ENCODE results near the gene NUTM2F.
"Not testable (repeated sequence)": the region's sequence is repeated elsewhere in the genome, so short reads cannot be mapped to it uniquely, and the experiment has no call there.

Gene NUTM2F

GRCh38 chr9:94315034-94315984 lies 13.1 kb downstream of the NUTM2F start:
- DNase-seq, result not testable (repeated sequence)

- DNase-seq, result no peak
Observed at GRCh38 chr9:94303321-94303720, 25.1 kb downstream of the NUTM2F start.

GRCh38 chr9:94302426-94302825 lies 26.0 kb downstream of the NUTM2F start:
- no peak for DNase-seq

DNA sequence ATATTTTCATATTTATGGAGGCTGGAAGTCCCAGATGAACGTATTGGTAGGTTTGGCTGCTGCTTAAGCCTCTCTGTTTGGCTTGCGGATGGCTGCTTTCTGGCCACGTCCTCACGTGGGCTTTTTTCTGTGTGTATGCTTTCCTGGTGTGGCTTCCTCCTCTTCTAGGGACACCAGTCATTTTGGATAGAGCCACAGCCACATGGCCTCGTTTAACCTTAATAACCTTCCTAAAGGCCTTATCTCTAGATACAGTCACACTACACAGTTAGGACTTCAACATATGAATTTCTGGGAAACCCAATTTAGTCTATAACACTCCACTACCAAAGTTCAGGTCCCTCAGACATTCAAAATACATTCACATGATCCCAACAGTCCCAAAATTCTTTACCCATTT lies 26.9 kb downstream of the NUTM2F start:
- no peak for DNase-seq

- no peak for DNase-seq
Observed at GRCh38 chr9:94300470-94301301, 27.8 kb downstream of the NUTM2F start.

DNA sequence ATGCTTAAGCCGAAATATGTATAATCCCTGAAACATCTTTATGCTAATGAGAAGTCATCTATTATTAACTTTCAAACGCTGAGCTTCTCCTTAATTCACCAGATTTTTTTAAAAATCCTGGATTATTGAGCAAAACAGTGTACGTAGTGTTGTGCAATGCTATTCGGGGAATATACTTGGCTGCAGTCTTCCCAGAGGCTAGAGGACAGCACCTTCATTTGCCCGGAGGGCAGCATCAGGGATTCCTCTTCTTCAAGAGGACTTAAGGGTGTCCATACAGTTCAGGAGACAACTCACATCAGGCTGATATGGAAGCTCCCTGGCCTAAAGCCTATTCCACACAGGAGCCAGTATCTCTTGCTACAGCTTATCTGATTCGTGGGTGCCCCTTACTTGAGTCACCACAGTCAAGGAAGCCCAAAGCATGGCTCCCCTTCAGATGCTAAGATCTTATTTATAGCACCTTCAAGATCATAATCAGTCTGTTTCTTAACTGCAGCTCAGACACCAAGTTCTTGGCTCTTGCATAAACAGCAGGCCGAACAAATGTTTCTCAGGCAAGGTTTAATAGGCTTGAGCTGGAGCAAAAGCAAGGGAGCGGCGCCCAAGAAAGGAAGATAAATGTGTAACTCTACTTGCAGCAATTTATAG lies 29.4 kb downstream of the NUTM2F start:
- DNase-seq, result no peak

DNA sequence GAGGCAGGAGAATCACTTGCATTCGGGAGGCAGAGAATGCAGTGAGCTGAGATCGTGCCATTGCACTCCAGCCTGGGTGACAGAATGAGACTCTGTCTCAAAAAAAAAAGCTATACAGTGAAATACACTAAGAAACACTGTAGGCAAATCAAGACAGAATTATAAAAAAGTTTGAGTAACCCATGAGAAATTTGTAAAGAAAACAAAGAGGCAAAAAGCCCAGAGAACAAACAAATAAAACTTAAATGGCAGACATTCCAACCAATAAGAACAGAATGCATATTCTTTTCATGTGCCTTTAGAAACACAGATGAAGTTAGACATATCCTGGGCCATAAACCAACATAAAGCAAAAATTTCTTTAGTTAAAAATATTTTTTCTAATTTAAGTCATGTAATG lies 38.8 kb downstream of the NUTM2F start:
- DNase-seq, result no peak

DNA sequence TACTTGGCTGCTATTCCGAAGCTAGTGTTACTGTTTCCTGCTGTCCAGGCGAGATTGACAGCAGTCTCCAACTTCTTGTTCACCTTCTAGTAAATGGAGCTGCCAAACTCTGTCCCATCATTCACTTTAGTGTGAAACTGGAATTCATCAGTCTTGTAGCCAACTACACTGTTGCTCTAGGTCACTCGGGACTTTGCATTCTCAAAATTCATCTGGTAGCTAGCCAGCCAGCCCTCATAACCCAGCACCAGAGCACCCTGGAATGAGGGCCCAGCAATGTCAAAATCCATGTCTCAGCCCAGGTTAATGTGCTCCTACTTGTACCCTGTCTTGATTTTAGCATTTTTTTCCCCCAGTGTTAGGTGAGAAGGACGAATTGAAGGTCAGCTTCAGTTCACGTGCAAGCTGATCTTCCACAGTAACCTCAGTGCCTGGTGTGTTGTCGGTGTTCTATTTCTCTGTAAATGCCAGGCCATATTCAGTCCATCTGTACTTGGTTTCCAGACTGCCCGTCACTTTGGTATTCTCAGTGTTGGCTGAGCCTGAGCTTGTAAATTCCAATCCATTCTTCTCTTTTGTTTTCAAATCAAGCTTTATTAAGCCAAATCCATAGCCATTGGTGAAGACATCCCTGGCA lies 40.4 kb downstream of the NUTM2F start:
- DNase-seq, result no peak

DNA sequence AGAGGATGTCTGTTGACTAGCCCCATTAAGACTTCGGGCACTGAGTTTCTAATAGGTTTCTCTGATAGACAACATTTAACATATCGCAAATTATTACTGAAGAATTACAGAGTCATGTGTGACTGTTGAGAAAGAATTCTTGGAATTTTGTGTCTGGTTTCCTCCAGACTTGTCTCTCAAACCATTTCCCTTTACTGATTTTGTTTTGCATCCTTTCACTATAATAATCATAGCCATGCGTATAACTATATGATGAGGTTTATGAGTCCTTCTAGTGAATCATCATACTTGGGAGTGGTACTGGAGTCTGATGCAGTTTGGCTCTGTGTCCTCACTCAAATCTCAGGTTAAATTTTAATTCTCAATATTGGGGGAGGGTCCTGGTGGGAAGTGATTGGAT lies 42.3 kb downstream of the NUTM2F start:
- no peak for DNase-seq

GRCh38 chr9:94281101-94281500 lies 47.3 kb downstream of the NUTM2F start:
- DNase-seq, result no peak

GRCh38 chr9:94280409-94280989 lies 47.9 kb downstream of the NUTM2F start:
- no peak for DNase-seq

DNA sequence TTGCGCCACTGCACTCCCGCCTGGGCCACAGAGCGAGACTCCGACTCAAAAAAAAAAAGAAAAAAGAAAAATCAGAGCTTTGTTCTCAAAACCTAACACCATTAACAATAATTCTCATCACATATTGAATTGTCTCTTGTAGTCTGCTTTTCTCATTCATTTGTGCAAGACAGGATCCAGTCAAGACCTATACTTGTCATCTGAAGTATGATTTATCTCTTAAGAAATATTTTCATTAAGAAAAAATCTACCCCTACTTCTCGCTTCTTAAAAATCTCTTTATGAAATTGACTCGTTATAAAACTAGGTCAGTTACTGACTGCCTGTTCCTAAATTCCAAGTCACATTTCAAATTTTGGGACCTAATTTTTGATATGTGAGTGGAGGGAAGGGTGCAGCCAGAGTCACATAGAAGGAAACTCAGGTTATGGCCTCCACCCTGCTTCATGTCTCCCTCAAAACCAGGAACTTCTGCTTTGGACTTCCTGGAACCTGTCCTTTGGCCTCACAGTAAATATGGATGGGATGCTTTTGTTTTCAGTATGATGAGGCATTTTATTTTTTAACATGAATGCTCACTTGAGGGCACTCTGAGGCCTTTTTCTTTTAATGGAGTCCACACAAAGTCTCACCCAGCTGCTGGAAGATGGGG lies 50.4 kb downstream of the NUTM2F start:
- DNase-seq, result no peak

- DNase-seq, result not testable (repeated sequence)
Observed at GRCh38 chr9:94277029-94277428, 51.4 kb downstream of the NUTM2F start.

GRCh38 chr9:94270009-94270408 lies 58.4 kb downstream of the NUTM2F start:
- no peak for DNase-seq

- no peak for DNase-seq
Observed at GRCh38 chr9:94269264-94269663, 59.2 kb downstream of the NUTM2F start.
